HG03095 (cell line): ENCODE measurements around the gene ENAM.
"Not testable (repeated sequence)": the region's sequence is repeated elsewhere in the genome, so short reads cannot be mapped to it uniquely, and the experiment has no call there.

ENCODE experiments used
- ATAC-seq: cut with Tn5 transposase; IDR thresholded peaks from one replicate; pipeline ENCODE4 v1.9.1; 2021; ENCODE audit warnings: moderate library complexity; ENCODE audit not compliant: unreplicated experiment

ENAM gene

GRCh38 chr4:70623323-70623722 lies 5.2 kb upstream of the ENAM start:
- no peak for ATAC-seq

GRCh38 chr4:70624226-70624793 lies 4.2 kb upstream of the ENAM start:
- no peak for ATAC-seq

GRCh38 chr4:70627620-70628019 lies 924 bp upstream of the ENAM start:
- no peak for ATAC-seq

GRCh38 chr4:70629469-70630090 lies 1.0 kb downstream of the ENAM start:
- no peak for ATAC-seq

GRCh38 chr4:70630162-70630561 lies 1.6 kb downstream of the ENAM start:
- ATAC-seq = no peak

- no peak for ATAC-seq
Measured at GRCh38 chr4:70632028-70632427, 3.5 kb downstream of the ENAM start.

- no peak for ATAC-seq
Measured at GRCh38 chr4:70634482-70634881, 5.9 kb downstream of the ENAM start.

- no peak for ATAC-seq
Measured at GRCh38 chr4:70637239-70637913, 8.8 kb downstream of the ENAM start.

GRCh38 chr4:70640192-70640591 lies 11.6 kb downstream of the ENAM start:
- ATAC-seq = no peak

- not testable (repeated sequence) for ATAC-seq
Measured at GRCh38 chr4:70650741-70651140, 22.2 kb downstream of the ENAM start.

GRCh38 chr4:70651864-70652506 lies 23.4 kb downstream of the ENAM start:
- no peak for ATAC-seq

- ATAC-seq = no peak
Measured at GRCh38 chr4:70654605-70655011, 26.1 kb downstream of the ENAM start.

- ATAC-seq = no peak
Measured at GRCh38 chr4:70657326-70657725, 28.8 kb downstream of the ENAM start.

- ATAC-seq = no peak
Measured at GRCh38 chr4:70658418-70658817, 29.9 kb downstream of the ENAM start.

- ATAC-seq = no peak
Measured at GRCh38 chr4:70660106-70660505, 31.6 kb downstream of the ENAM start.

- peak; percentile 69 for ATAC-seq
Measured at GRCh38 chr4:70661309-70661922, 32.9 kb downstream of the ENAM start.

- ATAC-seq = peak; percentile 62
Measured at GRCh38 chr4:70666369-70666768, 37.8 kb downstream of the ENAM start, which contains the start of gene JCHAIN. TSS of gene JCHAIN (minus strand) at chr4:70666508. CDS start at chr4:70666490, 18 bp downstream.

- no peak for ATAC-seq
Measured at GRCh38 chr4:70667740-70668535, 39.4 kb downstream of the ENAM start.

- no peak for ATAC-seq
Measured at GRCh38 chr4:70670332-70671014, 41.9 kb downstream of the ENAM start.

- no peak for ATAC-seq
Measured at GRCh38 chr4:70671091-70671490, 42.5 kb downstream of the ENAM start.
